Osteocyte (in vitro differentiated cells): ENCODE results near the gene DNAJC4. TPM values are rescaled to one million over a fixed set of nuclear protein-coding genes. Genes with fewer than 3 reads are reported as not detected.

ENCODE experiments used
- DNase-seq: peaks from one replicate; pipeline ENCODE4 v3.0.0; 2021; ENCODE audit warnings: mixed read lengths; ENCODE audit not compliant: unreplicated experiment; ENCODE audit errors: extremely low spot score
- H3K27ac Mint-ChIP-seq: one replicate; pipeline ENCODE4 v1.8.0; 2021; ENCODE audit warnings: mild to moderate bottlenecking, mixed read lengths; ENCODE audit not compliant: unreplicated experiment
- H3K27me3 Mint-ChIP-seq: one replicate; pipeline ENCODE4 v1.8.0; 2021; ENCODE audit warnings: mixed read lengths; ENCODE audit not compliant: unreplicated experiment
- H3K36me3 Mint-ChIP-seq: one replicate; pipeline ENCODE4 v1.8.0; 2021; ENCODE audit warnings: mixed read lengths; ENCODE audit not compliant: unreplicated experiment
- H3K4me1 Mint-ChIP-seq: one replicate; pipeline ENCODE4 v1.8.0; 2021; ENCODE audit warnings: mixed read lengths; ENCODE audit not compliant: unreplicated experiment
- H3K4me3 Mint-ChIP-seq: one replicate; pipeline ENCODE4 v1.8.0; 2021; ENCODE audit warnings: mild to moderate bottlenecking, moderate library complexity, mixed read lengths; ENCODE audit not compliant: unreplicated experiment
- H3K9me3 Mint-ChIP-seq: one replicate; pipeline ENCODE4 v1.8.0; 2021; ENCODE audit warnings: mixed read lengths; ENCODE audit not compliant: unreplicated experiment
- total RNA-seq: library from RNA; stranded (reverse); gene quantifications from 2 replicates; pipeline ENCODE4 v1.2.1, GENCODE V29; 2021
- TF ChIP-seq, protein P1 (sequence below): fragments of 200-600 bp; sonication (generic); IDR thresholded peaks from 2 replicates; pipeline ENCODE4 v1.5.0; 2021; ENCODE audit warnings: antibody characterized with exemption, mild to moderate bottlenecking, moderate library complexity

DNAJC4 gene
- total RNA-seq, 1 donor from 2014 or later = 49.9 TPM

DNA sequence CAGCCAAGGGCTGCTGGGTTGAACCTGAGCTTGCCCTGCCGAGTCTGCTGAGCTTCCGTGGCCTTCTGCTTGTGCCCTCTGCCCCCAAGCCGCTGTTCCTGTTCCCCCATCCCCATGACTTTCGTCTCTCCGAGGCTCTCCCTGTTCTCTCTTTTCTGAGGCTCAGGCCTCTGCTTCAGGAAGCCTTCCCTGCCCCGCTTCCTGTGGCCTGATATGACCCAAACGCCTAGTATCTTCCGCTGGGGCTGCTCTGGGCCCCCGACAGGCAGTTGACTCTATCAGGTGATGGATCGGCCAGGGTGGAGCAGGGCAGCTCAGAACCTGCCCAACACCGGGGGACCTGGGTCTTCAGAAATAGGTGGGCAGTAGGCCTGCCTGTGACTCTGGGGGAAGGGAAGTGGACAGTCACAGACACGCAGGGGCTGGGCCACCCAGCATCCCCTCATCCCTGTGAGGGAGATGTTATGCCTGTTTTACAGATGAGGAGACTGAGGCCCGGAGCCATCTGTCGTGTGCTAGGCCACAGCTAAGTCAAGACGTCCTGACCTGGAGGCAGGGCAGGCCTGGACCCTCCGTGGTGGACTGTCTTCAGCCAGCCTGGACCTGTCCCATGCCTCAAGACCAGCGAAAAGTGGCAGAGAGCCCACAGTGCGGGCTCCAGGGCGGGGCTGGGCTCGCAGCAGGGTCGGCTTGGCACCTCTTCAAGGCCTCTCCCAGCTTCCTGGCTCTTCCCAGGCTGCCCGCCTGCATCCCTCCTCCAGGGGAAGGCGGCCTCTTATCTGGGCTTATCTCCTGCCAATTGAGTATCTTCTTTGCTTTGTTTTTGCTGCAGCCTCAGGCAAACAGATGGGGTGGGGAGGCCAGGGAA, 37.9 kb downstream of the DNAJC4 start:
- no peaks in the 10 kb centered on the region for H3K27me3 Mint-ChIP-seq
- no peak for DNase-seq
- H3K36me3 Mint-ChIP-seq = peaks cover under 1% of the 10 kb centered on the region
- TF ChIP-seq, protein P1, sequence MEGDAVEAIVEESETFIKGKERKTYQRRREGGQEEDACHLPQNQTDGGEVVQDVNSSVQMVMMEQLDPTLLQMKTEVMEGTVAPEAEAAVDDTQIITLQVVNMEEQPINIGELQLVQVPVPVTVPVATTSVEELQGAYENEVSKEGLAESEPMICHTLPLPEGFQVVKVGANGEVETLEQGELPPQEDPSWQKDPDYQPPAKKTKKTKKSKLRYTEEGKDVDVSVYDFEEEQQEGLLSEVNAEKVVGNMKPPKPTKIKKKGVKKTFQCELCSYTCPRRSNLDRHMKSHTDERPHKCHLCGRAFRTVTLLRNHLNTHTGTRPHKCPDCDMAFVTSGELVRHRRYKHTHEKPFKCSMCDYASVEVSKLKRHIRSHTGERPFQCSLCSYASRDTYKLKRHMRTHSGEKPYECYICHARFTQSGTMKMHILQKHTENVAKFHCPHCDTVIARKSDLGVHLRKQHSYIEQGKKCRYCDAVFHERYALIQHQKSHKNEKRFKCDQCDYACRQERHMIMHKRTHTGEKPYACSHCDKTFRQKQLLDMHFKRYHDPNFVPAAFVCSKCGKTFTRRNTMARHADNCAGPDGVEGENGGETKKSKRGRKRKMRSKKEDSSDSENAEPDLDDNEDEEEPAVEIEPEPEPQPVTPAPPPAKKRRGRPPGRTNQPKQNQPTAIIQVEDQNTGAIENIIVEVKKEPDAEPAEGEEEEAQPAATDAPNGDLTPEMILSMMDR = no peak
- H3K9me3 Mint-ChIP-seq = no peaks in the 10 kb centered on the region
- peak overlapping the region; percentile 96 for H3K4me3 Mint-ChIP-seq
- peak overlapping the region; percentile 99 for H3K27ac Mint-ChIP-seq
- peaks cover 23% of the 10 kb centered on the region for H3K4me1 Mint-ChIP-seq

GRCh38 chr11:64268893-64269539, 38.7 kb downstream of the DNAJC4 start:
- H3K4me3 Mint-ChIP-seq = peak overlapping the region; percentile 96

GRCh38 chr11:64269540-64270220, 39.3 kb downstream of the DNAJC4 start:
- Mint-ChIP-seq H3K4me3 (peak overlapping the region; percentile 96), H3K27ac (peak overlapping the region; percentile 99), H3K27me3 (no peaks in the 10 kb centered on the region), H3K4me1 (peaks cover 22% of the 10 kb centered on the region), H3K36me3 (no peaks in the 10 kb centered on the region), H3K9me3 (no peaks in the 10 kb centered on the region)
- TF ChIP-seq, protein P1 = peak; percentile 36
- DNase-seq = peak; percentile 99

More at GRCh38 chr11:64268893-64269539, 38.7 kb downstream of the DNAJC4 start:
- Mint-ChIP-seq H3K36me3 (no peaks in the 10 kb centered on the region), H3K9me3 (no peaks in the 10 kb centered on the region), H3K27me3 (no peaks in the 10 kb centered on the region), H3K4me1 (peaks cover 22% of the 10 kb centered on the region), H3K27ac (peak overlapping the region; percentile 99)
- TF ChIP-seq, protein P1 = no peak
- no peak for DNase-seq

DNA sequence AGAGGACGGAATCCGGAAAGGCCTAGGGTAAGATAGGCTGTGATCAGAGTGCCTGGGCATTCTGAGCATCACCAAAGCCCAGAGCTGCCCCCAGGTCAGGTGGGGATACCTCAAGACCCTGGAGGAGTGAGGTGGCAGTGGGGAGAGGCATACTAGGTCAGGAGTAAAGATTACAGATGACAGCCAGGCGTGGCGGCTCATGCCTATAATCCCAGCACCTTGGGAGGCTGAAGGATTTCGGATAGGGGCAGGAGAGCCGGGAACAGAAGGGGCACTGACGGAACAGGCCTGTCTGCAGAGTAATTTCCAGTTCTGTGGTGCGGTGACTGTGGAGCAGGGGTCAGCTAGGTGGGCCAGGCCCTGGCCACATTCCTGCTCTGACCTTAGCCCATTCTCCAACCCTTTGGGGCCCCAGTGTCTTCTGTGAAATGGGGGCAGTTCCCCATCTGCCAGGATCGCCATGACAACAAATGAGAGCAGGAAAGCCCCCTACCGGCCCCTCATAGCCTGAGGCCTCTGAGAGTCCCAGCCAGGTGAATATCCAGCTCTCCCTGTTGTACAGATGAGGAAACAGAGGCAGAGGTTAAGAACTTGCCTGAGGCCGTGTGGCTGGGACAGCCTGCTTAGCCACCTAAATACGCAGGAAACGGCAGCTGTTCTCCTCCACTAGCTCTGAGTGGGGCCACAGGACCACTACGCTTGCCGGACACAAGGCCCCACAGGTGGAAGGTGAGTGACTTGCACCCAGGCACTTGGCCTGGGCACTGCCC, 44.9 kb downstream of the DNAJC4 start:
- DNase-seq = no peak
- no peak overlapping the region for H3K4me3 Mint-ChIP-seq
- H3K27ac Mint-ChIP-seq = peak overlapping the region; percentile 54
- H3K4me1 Mint-ChIP-seq = peaks cover 21% of the 10 kb centered on the region
- peaks cover 8% of the 10 kb centered on the region for H3K36me3 Mint-ChIP-seq
- TF ChIP-seq, protein P1 = no peak
- H3K27me3 Mint-ChIP-seq = no peaks in the 10 kb centered on the region
- H3K9me3 Mint-ChIP-seq = no peaks in the 10 kb centered on the region
